Osteocyte (in vitro differentiated cells): Measurements from ENCODE around the gene LCOR. TPM values are rescaled to one million over a fixed set of nuclear protein-coding genes. Genes with fewer than 3 reads are reported as not detected.
A peak's percentile ranks its signal among the peaks of the same experiment; 100 is the strongest.

Experiments used
- DNase-seq: peaks from one replicate; pipeline ENCODE4 v3.0.0; 2021; ENCODE audit warnings: mixed read lengths; ENCODE audit not compliant: unreplicated experiment; ENCODE audit errors: extremely low spot score
- H3K27ac Mint-ChIP-seq: one replicate; pipeline ENCODE4 v1.8.0; 2021; ENCODE audit warnings: mild to moderate bottlenecking, mixed read lengths; ENCODE audit not compliant: unreplicated experiment
- H3K27me3 Mint-ChIP-seq: one replicate; pipeline ENCODE4 v1.8.0; 2021; ENCODE audit warnings: mixed read lengths; ENCODE audit not compliant: unreplicated experiment
- H3K36me3 Mint-ChIP-seq: one replicate; pipeline ENCODE4 v1.8.0; 2021; ENCODE audit warnings: mixed read lengths; ENCODE audit not compliant: unreplicated experiment
- H3K4me1 Mint-ChIP-seq: one replicate; pipeline ENCODE4 v1.8.0; 2021; ENCODE audit warnings: mixed read lengths; ENCODE audit not compliant: unreplicated experiment
- H3K4me3 Mint-ChIP-seq: one replicate; pipeline ENCODE4 v1.8.0; 2021; ENCODE audit warnings: mild to moderate bottlenecking, moderate library complexity, mixed read lengths; ENCODE audit not compliant: unreplicated experiment
- H3K9me3 Mint-ChIP-seq: one replicate; pipeline ENCODE4 v1.8.0; 2021; ENCODE audit warnings: mixed read lengths; ENCODE audit not compliant: unreplicated experiment
- CTCF ChIP-seq: fragments of 200-600 bp; sonication (generic); IDR thresholded peaks from 2 replicates; pipeline ENCODE4 v1.5.0; 2021; ENCODE audit warnings: antibody characterized with exemption, mild to moderate bottlenecking, moderate library complexity
- total RNA-seq: library from RNA; stranded (reverse); gene quantifications from 2 replicates; pipeline ENCODE4 v1.2.1, GENCODE V29; 2021

LCOR gene
- total RNA-seq, 1 donor from 2014 or later, result 22.6 TPM

GRCh38 chr10:97013983-97014382, 181.9 kb downstream of the LCOR start:
- TF ChIP-seq CTCF, result no peak
- DNase-seq, result no peak
- Mint-ChIP-seq H3K27ac (no peak overlapping the region), H3K36me3 (no peaks in the 10 kb centered on the region), H3K9me3 (no peaks in the 10 kb centered on the region), H3K4me1 (peaks cover 5% of the 10 kb centered on the region), H3K4me3 (no peak overlapping the region), H3K27me3 (peaks cover 10% of the 10 kb centered on the region)

GRCh38 chr10:97015240-97015639, 183.1 kb downstream of the LCOR start:
- no peak for DNase-seq
- H3K4me3 Mint-ChIP-seq, result no peak overlapping the region
- no peak for TF ChIP-seq CTCF
- peaks cover 7% of the 10 kb centered on the region for H3K4me1 Mint-ChIP-seq
- H3K9me3 Mint-ChIP-seq, result no peaks in the 10 kb centered on the region
- peaks cover 6% of the 10 kb centered on the region for H3K27me3 Mint-ChIP-seq
- no peak overlapping the region for H3K27ac Mint-ChIP-seq
- H3K36me3 Mint-ChIP-seq, result no peaks in the 10 kb centered on the region

- Mint-ChIP-seq H3K9me3 (no peaks in the 10 kb centered on the region), H3K27ac (peak overlapping the region; percentile 34)
Observed at GRCh38 chr10:97016728-97017473, 184.8 kb downstream of the LCOR start.

GRCh38 chr10:97017474-97017903, 185.4 kb downstream of the LCOR start:
- TF ChIP-seq CTCF, result no peak

More at GRCh38 chr10:97016728-97017473, 184.8 kb downstream of the LCOR start:
- Mint-ChIP-seq H3K4me3 (no peak overlapping the region), H3K4me1 (peaks cover 22% of the 10 kb centered on the region), H3K36me3 (no peaks in the 10 kb centered on the region), H3K27me3 (no peaks in the 10 kb centered on the region)
- no peak for DNase-seq
- TF ChIP-seq CTCF, result no peak

GRCh38 chr10:97018251-97019212, 186.4 kb downstream of the LCOR start:
- Mint-ChIP-seq H3K4me1 (peaks cover 26% of the 10 kb centered on the region), H3K9me3 (no peaks in the 10 kb centered on the region), H3K4me3 (no peak overlapping the region), H3K27me3 (no peaks in the 10 kb centered on the region), H3K27ac (no peak overlapping the region), H3K36me3 (no peaks in the 10 kb centered on the region)
- no peak for DNase-seq
- no peak for TF ChIP-seq CTCF

More at GRCh38 chr10:97017474-97017903, 185.4 kb downstream of the LCOR start:
- H3K36me3 Mint-ChIP-seq, result no peaks in the 10 kb centered on the region
- H3K27me3 Mint-ChIP-seq, result no peaks in the 10 kb centered on the region
- no peaks in the 10 kb centered on the region for H3K9me3 Mint-ChIP-seq
- no peak for DNase-seq
- no peak overlapping the region for H3K4me3 Mint-ChIP-seq
- H3K27ac Mint-ChIP-seq, result no peak overlapping the region
- H3K4me1 Mint-ChIP-seq, result peaks cover 25% of the 10 kb centered on the region
